Measurements from ENCODE around the gene CTNNA1. TPM values are rescaled to one million over a fixed set of nuclear protein-coding genes. Genes with fewer than 3 reads are reported as not detected.

Gene CTNNA1
- total RNA-seq, 1 donor from 2014 or later, result 598 TPM

- DNase-seq, result no peak
- Mint-ChIP-seq H3K27ac (ENCODE audit: unreplicated experiment) (peak overlapping the region; percentile 9), H3K4me1 (ENCODE audit: low read depth, unreplicated experiment) (peaks cover 18% of the 10 kb centered on the region), H3K4me3 (ENCODE audit: unreplicated experiment) (no peak overlapping the region), H3K27me3 (ENCODE audit: unreplicated experiment) (peaks cover 10% of the 10 kb centered on the region), H3K36me3 (ENCODE audit: unreplicated experiment) (peaks cover 12% of the 10 kb centered on the region), H3K9me3 (ENCODE audit: unreplicated experiment) (peaks cover 12% of the 10 kb centered on the region)
- no peak for TF ChIP-seq CTCF (IDR thresholded peaks at IDR 0.05; ENCODE audit: partially characterized antibody, unreplicated experiment)
Measured at GRCh38 chr5:138775034-138775433, 21.8 kb downstream of the CTNNA1 start.

DNA sequence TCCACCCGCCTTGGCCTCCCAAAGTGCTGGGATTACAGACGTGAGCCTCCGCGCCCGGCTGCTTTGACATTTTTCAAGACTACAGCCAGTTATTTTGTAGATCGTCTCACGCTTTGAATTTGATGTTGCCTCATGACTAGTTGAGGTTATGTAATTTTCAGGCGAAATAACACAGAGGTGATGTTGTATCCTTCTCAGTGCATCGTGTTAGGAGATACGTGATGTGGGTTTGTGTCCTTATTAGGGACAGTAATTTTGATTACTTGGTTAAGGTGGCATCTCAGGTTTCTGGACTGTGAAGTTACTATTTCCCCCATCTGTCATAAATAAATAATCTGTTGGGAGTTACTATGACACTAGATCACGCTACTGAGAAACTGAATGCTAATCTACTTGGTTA, 25.0 kb downstream of the CTNNA1 start:
- Mint-ChIP-seq H3K27ac (ENCODE audit: unreplicated experiment) (peak overlapping the region; percentile 33), H3K27me3 (ENCODE audit: unreplicated experiment) (peaks cover 9% of the 10 kb centered on the region), H3K9me3 (ENCODE audit: unreplicated experiment) (peaks cover 12% of the 10 kb centered on the region), H3K36me3 (ENCODE audit: unreplicated experiment) (peaks cover 15% of the 10 kb centered on the region), H3K4me1 (ENCODE audit: low read depth, unreplicated experiment) (peaks cover under 1% of the 10 kb centered on the region), H3K4me3 (ENCODE audit: unreplicated experiment) (no peak overlapping the region)
- no peak for TF ChIP-seq CTCF (IDR thresholded peaks at IDR 0.05; ENCODE audit: partially characterized antibody, unreplicated experiment)
- no peak for DNase-seq

DNA sequence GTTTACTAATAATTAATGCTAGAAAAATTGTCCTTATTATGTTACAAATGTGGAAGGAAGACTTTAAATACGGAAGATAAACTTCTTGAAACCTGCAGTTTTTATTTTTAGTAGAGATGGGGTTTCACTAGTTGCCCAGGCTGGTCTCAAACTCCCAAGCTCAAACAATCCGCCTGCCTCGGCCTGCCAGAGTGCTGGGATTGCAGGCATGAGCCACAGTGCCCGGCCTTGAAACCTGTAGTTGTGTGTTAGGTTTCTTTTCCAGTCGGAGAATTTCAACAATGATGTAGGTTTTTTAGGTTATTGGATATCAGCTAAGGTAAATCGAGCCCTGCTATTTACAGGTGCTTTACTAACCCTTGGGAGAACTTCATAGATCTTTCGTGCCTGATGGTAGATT, 30.8 kb downstream of the CTNNA1 start:
- Mint-ChIP-seq H3K27me3 (ENCODE audit: unreplicated experiment) (no peaks in the 10 kb centered on the region), H3K4me1 (ENCODE audit: low read depth, unreplicated experiment) (peaks cover 12% of the 10 kb centered on the region), H3K9me3 (ENCODE audit: unreplicated experiment) (peaks cover 3% of the 10 kb centered on the region), H3K27ac (ENCODE audit: unreplicated experiment) (no peak overlapping the region), H3K4me3 (ENCODE audit: unreplicated experiment) (no peak overlapping the region), H3K36me3 (ENCODE audit: unreplicated experiment) (peaks cover 7% of the 10 kb centered on the region)
- no peak for DNase-seq
- TF ChIP-seq CTCF (IDR thresholded peaks at IDR 0.05; ENCODE audit: partially characterized antibody, unreplicated experiment), result no peak

- no peak for TF ChIP-seq CTCF (IDR thresholded peaks at IDR 0.05; ENCODE audit: partially characterized antibody, unreplicated experiment)
- no peak overlapping the region for H3K4me3 Mint-ChIP-seq (ENCODE audit: unreplicated experiment)
- H3K4me1 Mint-ChIP-seq (ENCODE audit: low read depth, unreplicated experiment), result peaks cover 15% of the 10 kb centered on the region
- H3K27ac Mint-ChIP-seq (ENCODE audit: unreplicated experiment), result no peak overlapping the region
- H3K9me3 Mint-ChIP-seq (ENCODE audit: unreplicated experiment), result peaks cover 3% of the 10 kb centered on the region
- peaks cover 7% of the 10 kb centered on the region for H3K36me3 Mint-ChIP-seq (ENCODE audit: unreplicated experiment)
- no peak for DNase-seq
- no peaks in the 10 kb centered on the region for H3K27me3 Mint-ChIP-seq (ENCODE audit: unreplicated experiment)
Measured at GRCh38 chr5:138784590-138784989, 31.4 kb downstream of the CTNNA1 start.

DNA sequence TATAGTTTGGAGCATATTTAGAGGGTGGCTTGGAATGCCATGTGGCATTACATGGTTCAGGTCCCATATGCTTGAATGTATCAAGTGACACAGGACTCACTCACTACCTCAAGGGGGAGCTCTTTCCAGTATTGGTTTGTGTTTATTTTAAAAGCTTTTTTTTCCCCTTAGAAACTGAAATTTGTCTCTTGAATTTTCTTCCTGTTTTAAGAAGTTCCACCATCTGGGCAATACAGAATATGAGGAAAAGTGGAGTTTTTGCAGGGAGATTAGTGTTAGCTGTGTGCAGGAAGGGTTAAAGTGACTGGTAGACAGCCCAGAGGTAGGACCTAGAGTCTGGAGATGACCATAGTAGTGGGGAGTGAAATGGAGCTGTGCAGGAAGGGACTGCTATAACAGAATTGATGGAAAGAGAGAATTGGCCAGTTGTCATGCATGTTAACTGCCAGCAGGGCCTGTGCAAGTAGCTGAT, 36.6 kb downstream of the CTNNA1 start:
- no peak for DNase-seq
- peaks cover 4% of the 10 kb centered on the region for H3K36me3 Mint-ChIP-seq (ENCODE audit: unreplicated experiment)
- H3K4me1 Mint-ChIP-seq (ENCODE audit: low read depth, unreplicated experiment), result peaks cover 46% of the 10 kb centered on the region
- peaks cover 6% of the 10 kb centered on the region for H3K9me3 Mint-ChIP-seq (ENCODE audit: unreplicated experiment)
- H3K27me3 Mint-ChIP-seq (ENCODE audit: unreplicated experiment), result peaks cover 3% of the 10 kb centered on the region
- no peak overlapping the region for H3K4me3 Mint-ChIP-seq (ENCODE audit: unreplicated experiment)
- peak; percentile 70 for TF ChIP-seq CTCF (IDR thresholded peaks at IDR 0.05; ENCODE audit: partially characterized antibody, unreplicated experiment)
- peak overlapping the region; percentile 85 for H3K27ac Mint-ChIP-seq (ENCODE audit: unreplicated experiment)
